Tibial nerve (tissue), 3 donors: ENCODE results near the gene CACNG5.

Experiments used
- POLR2A ChIP-seq, 2 donors: fragments of 450-650 bp; IDR thresholded peaks; one replicate each; pipeline ENCODE4 v1.6.1; 2017; ENCODE audit warnings: antibody characterized with exemption in 2 of 2, mild to moderate bottlenecking in 2 of 2, moderate library complexity in 2 of 2
- TF ChIP-seq, protein P1 (sequence below), 5 experiments: fragments of 200-600 bp in 3 of 5; fragments of 450-650 bp in 2 of 5; sonication (generic) in 3 of 5; IDR thresholded peaks; one replicate each; pipeline ENCODE4 v1.5.1; 2016 to 2019; ENCODE audit warnings: antibody characterized with exemption in 5 of 5, mild to moderate bottlenecking in 3 of 5, moderate library complexity in 2 of 5

DNA sequence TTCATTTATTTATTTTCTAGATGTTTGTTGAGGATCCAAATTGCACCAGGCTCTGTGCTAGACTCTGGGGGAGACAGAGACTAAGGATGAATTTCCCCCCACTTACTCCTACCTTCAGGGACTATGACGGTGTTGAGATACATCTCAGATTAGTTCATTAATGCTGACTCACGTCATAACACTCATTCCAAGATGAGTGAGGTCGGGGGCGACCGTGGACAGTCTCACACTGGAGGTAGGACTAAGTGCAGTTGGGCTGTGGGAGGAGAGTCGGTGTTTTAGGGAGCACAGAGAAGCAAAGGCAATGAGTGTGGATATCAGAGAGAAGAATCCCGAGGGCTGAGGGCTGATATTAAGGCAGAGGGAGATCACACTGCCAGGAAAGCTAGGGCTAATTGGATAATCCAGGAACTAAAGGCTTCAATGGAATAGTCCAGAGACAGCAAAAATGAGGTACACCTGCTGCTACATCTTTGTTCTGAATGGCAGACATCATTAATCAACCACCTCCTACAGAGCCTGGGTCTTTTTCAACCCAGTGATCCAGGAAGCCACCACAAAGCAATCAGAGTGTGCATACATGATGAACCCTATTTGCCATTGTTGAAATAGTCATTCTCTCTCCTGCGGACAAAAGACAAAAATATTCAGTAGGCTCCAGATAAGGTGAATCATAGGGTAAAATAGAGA lies 91.0 kb downstream of the CACNG5 start:
- TF ChIP-seq, protein P1, sequence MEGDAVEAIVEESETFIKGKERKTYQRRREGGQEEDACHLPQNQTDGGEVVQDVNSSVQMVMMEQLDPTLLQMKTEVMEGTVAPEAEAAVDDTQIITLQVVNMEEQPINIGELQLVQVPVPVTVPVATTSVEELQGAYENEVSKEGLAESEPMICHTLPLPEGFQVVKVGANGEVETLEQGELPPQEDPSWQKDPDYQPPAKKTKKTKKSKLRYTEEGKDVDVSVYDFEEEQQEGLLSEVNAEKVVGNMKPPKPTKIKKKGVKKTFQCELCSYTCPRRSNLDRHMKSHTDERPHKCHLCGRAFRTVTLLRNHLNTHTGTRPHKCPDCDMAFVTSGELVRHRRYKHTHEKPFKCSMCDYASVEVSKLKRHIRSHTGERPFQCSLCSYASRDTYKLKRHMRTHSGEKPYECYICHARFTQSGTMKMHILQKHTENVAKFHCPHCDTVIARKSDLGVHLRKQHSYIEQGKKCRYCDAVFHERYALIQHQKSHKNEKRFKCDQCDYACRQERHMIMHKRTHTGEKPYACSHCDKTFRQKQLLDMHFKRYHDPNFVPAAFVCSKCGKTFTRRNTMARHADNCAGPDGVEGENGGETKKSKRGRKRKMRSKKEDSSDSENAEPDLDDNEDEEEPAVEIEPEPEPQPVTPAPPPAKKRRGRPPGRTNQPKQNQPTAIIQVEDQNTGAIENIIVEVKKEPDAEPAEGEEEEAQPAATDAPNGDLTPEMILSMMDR (IDR thresholded peaks at IDR 0.05), result no peak
- no peak for TF ChIP-seq POLR2A (IDR thresholded peaks at IDR 0.05)
